Transverse colon (tissue), 4 donors: ENCODE results near the gene PPM1L. TPM values are rescaled to one million over a fixed set of nuclear protein-coding genes. Genes with fewer than 3 reads are reported as not detected.

Source experiments
- DNase-seq: peaks from one replicate; pipeline ENCODE4 v3.0.0-alpha.2; 2019
- H3K27ac ChIP-seq, 4 donors: fragments of 200-600 bp; sonication (generic); 2 replicates each; pipeline ENCODE4 v1.5.1; 2016 to 2018; ENCODE audit warnings: inconsistent platforms in 4 of 4
- H3K27me3 ChIP-seq: fragments of 200-600 bp; sonication (generic); 2 replicates; pipeline ENCODE4 v1.5.1; 2017; ENCODE audit warnings: inconsistent platforms
- H3K36me3 ChIP-seq, 4 donors: fragments of 200-600 bp; sonication (generic); 2 replicates each; pipeline ENCODE4 v1.5.1; 2017 to 2019; ENCODE audit warnings: inconsistent platforms in 4 of 4
- H3K4me1 ChIP-seq, 4 donors: fragments of 200-600 bp; sonication (generic); 2 replicates each; pipeline ENCODE4 v1.5.1; 2017 to 2020; ENCODE audit warnings: inconsistent platforms in 4 of 4
- H3K4me3 ChIP-seq, 4 donors: fragments of 200-600 bp; sonication (generic); 1 replicate in 1 of 4; 2 replicates in 3 of 4; pipeline versions ENCODE4 v1.5.1 to v1.6.1; 2017 to 2019; ENCODE audit warnings: inconsistent platforms in 4 of 4
- H3K9me3 ChIP-seq, 2 donors: fragments of 200-600 bp; sonication (generic); 2 replicates each; pipeline ENCODE4 v1.5.1; 2017 to 2019; ENCODE audit warnings: inconsistent platforms in 2 of 2
- EP300 ChIP-seq: sonication (generic); formaldehyde crosslinking; IDR thresholded peaks from one replicate; pipeline ENCODE4 v1.6.1; 2017; ENCODE audit warnings: antibody characterized with exemption, low read depth
- POLR2A ChIP-seq: fragments of 450-650 bp; IDR thresholded peaks from one replicate; pipeline ENCODE4 v1.6.1; 2016; ENCODE audit warnings: antibody characterized with exemption, mild to moderate bottlenecking, moderate library complexity
- POLR2AphosphoS5 ChIP-seq, 3 donors: sonication (generic); formaldehyde crosslinking; IDR thresholded peaks; one replicate each; pipeline ENCODE4 v1.6.1; 2016; ENCODE audit warnings: antibody characterized with exemption in 3 of 3
- WGBS, 2 donors: methylation state at CpG; one replicate each; pipeline ENCODE4 v1.1.5; 2018; ENCODE audit warnings: low coverage in 1 of 2; 5-methylcytosine and 5-hydroxymethylcytosine counted together
- in situ Hi-C, 4 donors: fragments of 200-750 bp; cut with MboI; loops; one replicate each; pipeline versions ENCODE4 v1.15.0 to v1.15.1; 2017; ENCODE audit warnings: low sequenced_read_pairs in 3 of 4, low pct_ligation_motif_present in 1 of 4, low pct_unique_long_range_greater_than_20kb in 1 of 4
- intact Hi-C: fragments of 100-400 bp; cut with DNase I; formaldehyde crosslinking; loops from one replicate; pipeline ENCODE4 v1.15.1; 2023; ENCODE audit warnings: low total_unique reads
- total RNA-seq, 4 donors: library from RNA; depleted of rRNA; stranded (reverse); fragments of >200 nt; gene quantifications; one replicate each; pipeline ENCODE4 v1.1.0, GENCODE V29; 2016
- TF ChIP-seq, protein P1 (sequence below), 5 experiments: fragments of 200-600 bp in 3 of 5; fragments of 450-650 bp in 2 of 5; sonication (generic) in 3 of 5; IDR thresholded peaks; 1 replicate in 2 of 5; 2 replicates in 3 of 5; pipeline ENCODE4 v1.5.1; 2016 to 2017; ENCODE audit warnings: antibody characterized with exemption in 5 of 5, inconsistent platforms in 3 of 5, mild to moderate bottlenecking in 2 of 5, moderate library complexity in 1 of 5

PPM1L gene
- total RNA-seq, 4 donors from 2014 or later: 17.2 to 35.5 (median 25.6) TPM

DNA sequence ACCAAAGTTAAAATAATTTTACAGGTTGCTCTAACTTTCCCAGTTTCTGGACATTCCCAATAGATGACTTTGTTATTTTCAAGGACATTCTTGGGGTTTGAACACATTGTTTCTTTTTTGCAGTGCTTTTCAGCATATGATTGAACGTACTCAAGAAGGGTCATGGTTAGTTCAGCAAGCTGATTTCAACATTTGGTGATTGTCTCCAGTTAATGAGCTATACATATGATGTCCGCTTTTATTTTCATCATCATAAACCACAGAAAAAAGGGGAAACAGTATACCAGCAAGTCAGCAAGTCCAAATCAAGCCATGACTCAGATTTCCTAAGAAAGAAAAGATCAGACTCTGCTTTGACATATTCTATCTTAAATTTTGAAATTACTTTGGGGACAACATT, 279.7 kb downstream of the PPM1L start:
- in situ Hi-C loops: no loop called here

DNA sequence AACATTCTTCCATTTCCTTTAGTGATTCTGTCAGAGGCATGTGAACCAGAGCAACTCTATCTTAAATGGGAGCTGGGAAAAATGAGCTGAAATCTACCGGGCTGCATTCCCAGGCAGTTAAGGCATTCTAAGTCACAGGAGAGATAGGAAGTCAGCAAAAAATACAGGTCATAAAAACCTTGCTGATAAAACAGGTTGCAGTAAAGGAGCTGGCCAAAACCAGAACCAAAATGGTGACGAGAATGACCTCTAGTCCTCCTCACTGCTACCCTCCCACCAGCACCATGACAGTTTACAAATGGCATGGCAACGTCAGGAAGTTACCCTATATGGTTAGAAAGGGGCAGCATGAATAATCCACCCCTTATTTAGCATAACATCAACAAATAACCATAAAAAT, 282.7 kb downstream of the PPM1L start:
- intact Hi-C loops: no loop called here
- no peak for DNase-seq
- in situ Hi-C loops: no loop called here
- WGBS, 2 donors: 72 to 78% methylated on average over 3 of the region's 3 CpGs
- no peak overlapping the region for H3K27ac ChIP-seq
- no peaks in the 10 kb centered on the region for H3K27me3 ChIP-seq
- no peaks in the 10 kb centered on the region for H3K4me1 ChIP-seq
- no peaks in the 10 kb centered on the region for H3K9me3 ChIP-seq
- TF ChIP-seq POLR2AphosphoS5 (IDR thresholded peaks at IDR 0.05): no peak
- TF ChIP-seq, protein P1, sequence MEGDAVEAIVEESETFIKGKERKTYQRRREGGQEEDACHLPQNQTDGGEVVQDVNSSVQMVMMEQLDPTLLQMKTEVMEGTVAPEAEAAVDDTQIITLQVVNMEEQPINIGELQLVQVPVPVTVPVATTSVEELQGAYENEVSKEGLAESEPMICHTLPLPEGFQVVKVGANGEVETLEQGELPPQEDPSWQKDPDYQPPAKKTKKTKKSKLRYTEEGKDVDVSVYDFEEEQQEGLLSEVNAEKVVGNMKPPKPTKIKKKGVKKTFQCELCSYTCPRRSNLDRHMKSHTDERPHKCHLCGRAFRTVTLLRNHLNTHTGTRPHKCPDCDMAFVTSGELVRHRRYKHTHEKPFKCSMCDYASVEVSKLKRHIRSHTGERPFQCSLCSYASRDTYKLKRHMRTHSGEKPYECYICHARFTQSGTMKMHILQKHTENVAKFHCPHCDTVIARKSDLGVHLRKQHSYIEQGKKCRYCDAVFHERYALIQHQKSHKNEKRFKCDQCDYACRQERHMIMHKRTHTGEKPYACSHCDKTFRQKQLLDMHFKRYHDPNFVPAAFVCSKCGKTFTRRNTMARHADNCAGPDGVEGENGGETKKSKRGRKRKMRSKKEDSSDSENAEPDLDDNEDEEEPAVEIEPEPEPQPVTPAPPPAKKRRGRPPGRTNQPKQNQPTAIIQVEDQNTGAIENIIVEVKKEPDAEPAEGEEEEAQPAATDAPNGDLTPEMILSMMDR (IDR thresholded peaks at IDR 0.05): no peak
- TF ChIP-seq POLR2A: no peak
- no peak for TF ChIP-seq EP300
- H3K4me3 ChIP-seq: no peak overlapping the region
- H3K36me3 ChIP-seq: no peaks in the 10 kb centered on the region

More for the DNA sequence above, 279.7 kb downstream of the PPM1L start:
- H3K9me3 ChIP-seq: no peaks in the 10 kb centered on the region
- TF ChIP-seq POLR2A: no peak
- TF ChIP-seq EP300: no peak
- TF ChIP-seq, protein P1 (IDR thresholded peaks at IDR 0.05): no peak
- no peak for TF ChIP-seq POLR2AphosphoS5 (IDR thresholded peaks at IDR 0.05)
- DNase-seq: no peak
- H3K4me1 ChIP-seq: no peaks in the 10 kb centered on the region
- H3K27ac ChIP-seq: no peak overlapping the region
- WGBS, 2 donors: 70 to 71% methylated on average over 1 to 2 of the region's 2 CpGs
- intact Hi-C loops: no loop called here
- H3K4me3 ChIP-seq: no peak overlapping the region
- no peaks in the 10 kb centered on the region for H3K36me3 ChIP-seq
- no peaks in the 10 kb centered on the region for H3K27me3 ChIP-seq

DNA sequence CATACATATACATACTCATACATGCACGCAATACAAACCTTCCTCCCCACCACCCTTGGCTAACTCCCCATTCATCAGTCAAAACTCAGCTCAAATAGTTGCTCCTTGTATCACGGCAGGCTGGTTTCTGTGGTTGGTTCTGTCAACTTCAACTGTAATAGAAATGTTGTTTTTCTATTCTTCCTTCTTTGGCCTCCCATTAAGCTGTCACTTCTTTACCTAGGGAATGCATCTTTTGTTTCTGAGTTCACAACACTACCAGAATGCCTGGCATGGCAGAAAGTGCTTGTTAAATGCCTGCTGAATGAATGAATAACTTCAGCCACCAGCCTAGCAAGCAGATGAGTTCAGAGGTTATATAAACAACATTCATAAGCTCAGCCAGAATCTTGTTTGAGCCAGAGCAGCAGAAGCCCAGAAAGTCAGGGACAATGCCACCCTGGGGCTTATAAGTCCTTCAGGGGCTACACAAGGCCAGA, 286.0 kb downstream of the PPM1L start:
- no peak for TF ChIP-seq EP300
- no peak overlapping the region for H3K4me3 ChIP-seq
- no peaks in the 10 kb centered on the region for H3K27me3 ChIP-seq
- no peaks in the 10 kb centered on the region for H3K4me1 ChIP-seq
- intact Hi-C loops (no loop called here), in situ Hi-C loops (no loop called here)
- H3K36me3 ChIP-seq: no peaks in the 10 kb centered on the region
- DNase-seq: no peak
- no peaks in the 10 kb centered on the region for H3K9me3 ChIP-seq
- 73 to 100% methylated on average over 2 of the region's 2 CpGs for WGBS, 2 donors
- no peak overlapping the region for H3K27ac ChIP-seq

DNA sequence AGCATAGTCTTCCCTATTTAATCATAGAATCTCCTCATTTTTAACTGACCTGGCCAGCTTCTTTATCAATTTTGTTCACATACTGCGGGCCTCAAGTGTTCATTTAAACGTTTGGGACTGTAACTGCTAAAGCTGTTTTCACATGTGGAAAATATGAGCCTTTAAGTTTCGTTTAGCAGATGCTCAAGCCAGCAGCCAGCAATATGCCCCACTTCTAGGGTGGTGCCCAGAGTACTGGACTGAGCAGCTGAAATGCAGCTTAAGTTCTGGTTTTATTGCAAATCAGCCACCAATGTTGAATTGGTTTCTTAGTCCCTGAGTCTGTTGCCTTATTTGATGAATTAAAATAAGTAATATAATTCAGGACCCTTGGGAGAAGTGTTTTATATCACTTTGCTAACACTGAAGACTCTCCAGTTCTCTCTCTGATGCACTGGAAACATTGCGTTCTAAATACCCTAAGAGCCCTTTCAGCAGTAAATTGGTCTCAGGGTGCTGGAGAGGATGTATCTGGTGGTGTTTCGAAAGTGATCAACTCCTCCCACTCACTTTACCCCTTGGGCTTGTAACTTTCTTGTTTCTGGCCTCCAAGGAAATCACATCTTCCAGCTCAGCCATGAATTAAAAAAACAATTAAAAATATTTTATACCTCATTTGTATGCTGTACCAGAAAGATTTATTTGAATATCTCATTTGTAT, 287.5 kb downstream of the PPM1L start:
- H3K36me3 ChIP-seq: no peaks in the 10 kb centered on the region
- no peaks in the 10 kb centered on the region for H3K9me3 ChIP-seq
- WGBS, 2 donors: 78 to 82% methylated on average over 4 to 5 of the region's 5 CpGs
- no peak overlapping the region for H3K4me3 ChIP-seq
- DNase-seq: no peak
- TF ChIP-seq EP300 (no peak), POLR2A (no peak), POLR2AphosphoS5 (IDR thresholded peaks at IDR 0.05) (no peak)
- TF ChIP-seq, protein P1 (IDR thresholded peaks at IDR 0.05): no peak
- no peaks in the 10 kb centered on the region for H3K4me1 ChIP-seq
- intact Hi-C loops: no loop called here
- in situ Hi-C loops: no loop called here
- H3K27ac ChIP-seq: no peak overlapping the region
- no peaks in the 10 kb centered on the region for H3K27me3 ChIP-seq
